Central memory CD8-positive, alpha-beta T cell (primary cell): ENCODE results near the gene HSPA4.
"Not testable (repeated sequence)": the region's sequence is repeated elsewhere in the genome, so short reads cannot be mapped to it uniquely, and the experiment has no call there.

Source experiments
- ATAC-seq: fragments of 150-1000 bp; cut with Tn5 transposase; replicated peaks from 2 replicates; pipeline ENCODE4 v1.10.0; 2022; ENCODE audit warnings: mild to moderate bottlenecking, moderate FRiP score, moderate number of reproducible peaks; ENCODE audit not compliant: poor library complexity, severe bottlenecking; ENCODE audit errors: extremely low read depth
- DNase-seq, 2 donors: peaks; one replicate each; pipeline ENCODE4 v3.0.0; 2021; ENCODE audit warnings: low spot score in 2 of 2
- H3K27ac Mint-ChIP-seq: one replicate; pipeline ENCODE4 v1.8.0; 2022; ENCODE audit warnings: low read depth, mild to moderate bottlenecking, moderate library complexity, mixed read lengths
- H3K27me3 Mint-ChIP-seq: one replicate; pipeline ENCODE4 v1.8.0; 2022; ENCODE audit warnings: mixed read lengths
- H3K36me3 Mint-ChIP-seq: one replicate; pipeline ENCODE4 v1.8.0; 2022; ENCODE audit warnings: mild to moderate bottlenecking, moderate library complexity, mixed read lengths; ENCODE audit not compliant: insufficient read depth
- H3K4me1 Mint-ChIP-seq: one replicate; pipeline ENCODE4 v1.8.0; 2022; ENCODE audit warnings: mixed read lengths
- H3K4me3 Mint-ChIP-seq: one replicate; pipeline ENCODE4 v1.8.0; 2022; ENCODE audit warnings: mild to moderate bottlenecking, moderate library complexity, mixed read lengths
- H3K9me3 Mint-ChIP-seq: one replicate; pipeline ENCODE4 v1.8.0; 2022; ENCODE audit warnings: mixed read lengths

Gene HSPA4

DNA sequence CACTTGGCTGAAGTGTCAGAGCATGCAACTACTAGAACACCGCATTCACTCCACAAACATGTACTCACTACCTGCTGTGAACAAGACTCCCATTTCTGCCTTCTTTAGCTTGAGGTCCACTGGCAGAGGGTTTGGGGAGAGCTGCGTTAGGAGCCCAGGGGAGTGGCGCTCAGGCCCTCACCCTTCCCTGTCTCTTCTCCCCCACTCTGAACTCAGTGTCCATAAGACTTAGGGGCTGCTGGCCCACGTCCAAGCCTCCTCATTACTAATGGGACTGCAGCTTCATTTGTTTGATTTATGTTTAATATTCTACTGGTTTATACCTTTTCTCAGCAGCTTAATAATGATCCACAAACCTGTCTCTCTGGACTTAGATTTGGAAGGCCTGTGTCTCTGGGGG lies 70.9 kb downstream of the HSPA4 start:
- Mint-ChIP-seq H3K4me1 (no peaks in the 10 kb centered on the region), H3K27me3 (peaks cover 22% of the 10 kb centered on the region), H3K9me3 (no peaks in the 10 kb centered on the region), H3K27ac (no peak overlapping the region), H3K36me3 (no peaks in the 10 kb centered on the region), H3K4me3 (no peak overlapping the region)
- DNase-seq (no peak), ATAC-seq (no peak)

DNA sequence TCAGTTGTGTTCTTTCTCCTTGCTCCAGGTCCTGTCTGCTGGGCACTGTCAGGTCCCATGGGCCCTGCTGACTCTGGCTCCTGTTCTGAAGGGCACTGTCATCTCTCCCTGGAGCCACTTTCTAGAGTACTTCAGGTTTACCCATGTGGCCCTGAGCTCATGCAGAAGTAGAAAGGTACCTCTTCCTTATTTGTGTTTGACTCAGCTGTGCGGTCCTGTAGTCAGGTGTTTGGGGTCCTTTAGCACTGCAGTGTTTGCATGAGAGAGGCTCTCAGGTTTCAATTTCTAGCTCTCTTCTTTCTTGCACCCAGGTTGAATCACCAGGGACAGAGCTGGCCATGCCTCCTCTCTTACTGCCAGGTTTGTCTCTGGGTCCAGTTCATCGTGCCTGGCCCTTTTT lies 71.5 kb downstream of the HSPA4 start:
- Mint-ChIP-seq H3K9me3 (no peaks in the 10 kb centered on the region), H3K4me3 (no peak overlapping the region), H3K27me3 (peaks cover 22% of the 10 kb centered on the region)

DNA sequence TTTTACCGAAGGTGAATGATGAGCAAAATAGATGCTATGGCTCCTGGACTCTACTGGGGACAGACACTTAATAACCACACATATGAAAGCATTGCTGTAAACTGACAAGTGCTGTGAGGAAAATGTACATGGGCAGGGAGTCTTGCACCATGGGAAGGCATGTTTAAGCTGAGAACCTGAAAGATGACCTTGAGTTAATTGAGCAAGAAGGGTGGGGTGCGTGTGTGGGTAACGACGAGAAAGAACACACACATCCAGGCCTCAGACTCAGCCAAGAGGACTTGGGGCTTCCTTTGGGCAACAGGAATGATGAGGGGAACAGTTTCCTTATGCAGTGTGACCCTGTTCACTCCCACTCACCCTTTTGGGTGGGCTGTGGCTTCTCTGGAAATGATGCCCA lies 73.1 kb downstream of the HSPA4 start:
- H3K4me3 Mint-ChIP-seq = no peak overlapping the region
- no peaks in the 10 kb centered on the region for H3K9me3 Mint-ChIP-seq
- H3K27me3 Mint-ChIP-seq = peaks cover 22% of the 10 kb centered on the region
- no peaks in the 10 kb centered on the region for H3K36me3 Mint-ChIP-seq
- H3K27ac Mint-ChIP-seq = no peak overlapping the region
- DNase-seq (no peak), ATAC-seq (no peak)
- H3K4me1 Mint-ChIP-seq = no peaks in the 10 kb centered on the region

More for the DNA sequence above, 71.5 kb downstream of the HSPA4 start:
- no peak for DNase-seq
- Mint-ChIP-seq H3K36me3 (no peaks in the 10 kb centered on the region), H3K27ac (no peak overlapping the region), H3K4me1 (no peaks in the 10 kb centered on the region)
- no peak for ATAC-seq

DNA sequence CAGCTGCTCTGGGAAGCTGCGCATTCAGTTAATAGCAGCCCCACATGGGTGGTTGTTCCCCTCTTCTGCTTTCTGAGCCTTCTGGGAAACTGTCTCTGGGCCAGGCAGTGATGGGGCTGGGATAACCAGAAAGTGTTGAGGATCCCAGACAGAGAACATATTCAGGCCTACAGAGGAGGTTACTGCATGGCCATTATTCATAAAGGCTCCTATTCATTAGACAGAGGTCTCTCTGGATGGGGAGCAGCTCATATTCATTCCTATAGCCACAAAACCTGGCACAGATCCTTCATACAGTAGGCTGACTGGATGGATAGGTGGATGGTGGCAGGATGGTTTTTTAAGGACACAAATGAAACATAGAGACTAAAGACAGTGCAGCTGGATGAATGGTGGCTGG lies 76.3 kb downstream of the HSPA4 start:
- ATAC-seq = no peak

DNA sequence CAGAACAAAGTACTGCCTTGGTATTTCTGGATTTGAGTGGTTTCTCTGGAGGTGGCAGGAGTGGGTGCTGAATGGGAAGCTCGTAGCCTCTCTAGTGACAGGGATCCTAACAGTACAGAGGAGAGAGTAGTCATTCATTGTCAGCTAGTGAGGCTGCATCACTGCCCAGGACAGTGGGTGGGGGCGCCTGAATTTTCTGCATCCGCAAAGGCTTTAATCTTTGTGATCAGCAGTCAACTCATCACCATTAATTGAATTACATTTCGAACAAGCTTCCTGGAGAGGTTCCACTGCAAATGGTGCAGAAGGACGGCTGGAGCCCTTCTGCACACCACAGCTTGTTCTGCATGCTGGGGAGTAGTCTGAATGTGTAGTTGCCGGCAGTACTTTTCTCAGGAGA lies 77.5 kb downstream of the HSPA4 start:
- no peak for ATAC-seq
- no peaks in the 10 kb centered on the region for H3K36me3 Mint-ChIP-seq
- no peak for DNase-seq
- no peak overlapping the region for H3K27ac Mint-ChIP-seq
- H3K9me3 Mint-ChIP-seq = no peaks in the 10 kb centered on the region
- H3K4me1 Mint-ChIP-seq = no peaks in the 10 kb centered on the region
- H3K4me3 Mint-ChIP-seq = no peak overlapping the region
- peaks cover 13% of the 10 kb centered on the region for H3K27me3 Mint-ChIP-seq

More for the DNA sequence above, 76.3 kb downstream of the HSPA4 start:
- Mint-ChIP-seq H3K27ac (no peak overlapping the region), H3K4me3 (no peak overlapping the region), H3K27me3 (peaks cover 22% of the 10 kb centered on the region), H3K9me3 (no peaks in the 10 kb centered on the region), H3K4me1 (no peaks in the 10 kb centered on the region), H3K36me3 (no peaks in the 10 kb centered on the region)
- DNase-seq = no peak

DNA sequence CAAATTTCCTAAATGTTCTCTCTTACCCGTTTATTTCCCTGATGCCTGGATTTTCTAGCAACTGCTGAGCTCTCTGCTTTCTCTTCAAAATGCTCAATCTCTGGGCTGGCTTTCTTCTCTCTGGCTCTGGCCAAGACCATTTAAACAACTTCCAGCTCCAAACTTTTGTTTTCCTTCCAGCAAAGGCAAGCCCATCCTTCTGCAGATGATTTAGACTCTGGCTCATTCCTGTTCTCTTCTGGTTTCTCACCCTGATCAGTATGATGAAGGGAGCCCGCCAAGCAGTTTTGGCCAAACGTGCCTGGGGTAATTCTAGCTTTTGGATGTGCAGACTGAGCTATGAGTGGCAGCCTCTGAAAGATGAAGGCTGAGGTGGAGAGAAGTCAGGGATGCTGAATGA lies 78.1 kb downstream of the HSPA4 start:
- DNase-seq = no peak
- H3K27me3 Mint-ChIP-seq = peaks cover 12% of the 10 kb centered on the region
- no peak for ATAC-seq
- H3K4me3 Mint-ChIP-seq = no peak overlapping the region
- H3K36me3 Mint-ChIP-seq = no peaks in the 10 kb centered on the region
- H3K9me3 Mint-ChIP-seq = no peaks in the 10 kb centered on the region
- H3K4me1 Mint-ChIP-seq = no peaks in the 10 kb centered on the region
- no peak overlapping the region for H3K27ac Mint-ChIP-seq

DNA sequence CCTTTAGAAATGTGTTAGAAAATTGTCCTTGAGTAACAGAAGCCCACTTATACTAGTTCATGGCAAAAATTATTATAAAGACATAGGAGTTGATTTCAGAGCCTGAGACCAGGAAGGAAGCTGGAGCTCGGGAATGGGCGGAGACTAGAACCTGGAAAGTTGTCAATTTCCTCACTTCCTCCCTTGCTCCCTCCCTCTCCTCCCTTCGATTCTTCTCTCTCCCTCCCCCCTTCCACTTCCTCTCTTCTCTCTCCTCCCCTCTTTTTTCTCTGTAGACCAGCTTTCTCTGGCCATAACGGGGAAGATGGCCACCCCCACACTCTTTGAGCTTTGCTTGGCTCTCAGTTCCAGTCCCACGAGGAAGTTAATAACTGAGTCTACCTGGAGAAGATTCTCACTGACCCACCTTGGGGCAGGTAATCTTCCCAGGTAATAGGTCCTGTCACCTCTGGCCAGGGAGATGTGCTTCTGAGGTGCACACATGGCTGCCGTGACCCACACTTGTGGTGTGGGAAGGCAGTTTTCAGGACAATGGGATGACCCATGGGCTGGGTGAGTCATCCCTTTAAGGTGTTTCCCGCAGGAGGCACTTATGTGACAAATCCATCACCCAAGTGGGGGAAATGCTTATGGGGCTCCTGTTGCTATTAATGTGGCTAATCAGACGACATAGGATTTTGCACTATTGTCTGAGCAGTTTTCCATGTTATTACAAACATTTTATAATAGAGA lies 78.7 kb downstream of the HSPA4 start:
- H3K27ac Mint-ChIP-seq = no peak overlapping the region
- ATAC-seq (no peak), DNase-seq (no peak)
- H3K4me3 Mint-ChIP-seq = no peak overlapping the region
- peaks cover 13% of the 10 kb centered on the region for H3K27me3 Mint-ChIP-seq
- H3K4me1 Mint-ChIP-seq = no peaks in the 10 kb centered on the region
- H3K36me3 Mint-ChIP-seq = no peaks in the 10 kb centered on the region
- no peaks in the 10 kb centered on the region for H3K9me3 Mint-ChIP-seq

DNA sequence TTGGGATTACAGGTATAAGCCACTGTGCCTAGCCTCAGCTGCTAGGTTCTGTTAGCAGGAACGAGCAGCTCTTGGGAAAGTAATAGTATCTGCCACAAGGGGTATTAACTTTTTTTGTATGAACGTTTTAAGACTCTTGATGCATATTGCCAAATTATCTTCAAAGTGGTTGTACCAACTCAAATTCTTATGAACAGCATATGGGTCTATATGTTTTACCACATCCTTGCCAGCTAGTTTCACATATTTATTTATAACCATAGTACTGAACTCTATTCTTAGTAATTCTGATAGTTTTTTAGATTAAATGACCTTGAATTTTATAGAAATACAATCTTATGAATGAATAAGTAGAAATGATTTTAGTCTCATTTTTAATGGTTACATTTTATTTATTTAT lies 80.9 kb downstream of the HSPA4 start:
- Mint-ChIP-seq H3K4me1 (no peaks in the 10 kb centered on the region), H3K36me3 (no peaks in the 10 kb centered on the region), H3K9me3 (peaks cover 6% of the 10 kb centered on the region), H3K4me3 (no peak overlapping the region), H3K27me3 (peaks cover 14% of the 10 kb centered on the region), H3K27ac (no peak overlapping the region)
- no peak for ATAC-seq
- no peak for DNase-seq

DNA sequence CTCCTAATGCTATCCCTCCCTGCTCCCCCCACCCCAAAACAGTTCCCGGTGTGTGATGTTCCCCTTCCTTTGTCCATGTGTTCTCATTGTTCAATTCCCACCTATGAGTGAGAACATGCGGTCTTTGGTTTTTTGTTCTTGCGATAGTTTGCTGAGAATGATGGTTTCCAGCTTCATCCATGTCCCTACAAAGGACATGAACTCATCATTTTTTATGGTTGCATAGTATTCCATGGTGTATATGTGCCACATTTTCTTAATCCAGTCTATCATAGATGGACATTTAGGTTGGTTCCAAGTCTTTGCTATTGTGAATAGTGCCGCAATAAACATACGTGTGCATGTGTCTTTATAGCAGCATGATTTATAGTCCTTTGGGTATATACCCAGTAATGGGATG lies 81.4 kb downstream of the HSPA4 start:
- H3K4me1 Mint-ChIP-seq, ATAC-seq, H3K4me3 Mint-ChIP-seq, H3K27ac Mint-ChIP-seq, H3K9me3 Mint-ChIP-seq, DNase-seq, H3K36me3 Mint-ChIP-seq: not testable (repeated sequence)
- peaks cover 14% of the 10 kb centered on the region for H3K27me3 Mint-ChIP-seq

DNA sequence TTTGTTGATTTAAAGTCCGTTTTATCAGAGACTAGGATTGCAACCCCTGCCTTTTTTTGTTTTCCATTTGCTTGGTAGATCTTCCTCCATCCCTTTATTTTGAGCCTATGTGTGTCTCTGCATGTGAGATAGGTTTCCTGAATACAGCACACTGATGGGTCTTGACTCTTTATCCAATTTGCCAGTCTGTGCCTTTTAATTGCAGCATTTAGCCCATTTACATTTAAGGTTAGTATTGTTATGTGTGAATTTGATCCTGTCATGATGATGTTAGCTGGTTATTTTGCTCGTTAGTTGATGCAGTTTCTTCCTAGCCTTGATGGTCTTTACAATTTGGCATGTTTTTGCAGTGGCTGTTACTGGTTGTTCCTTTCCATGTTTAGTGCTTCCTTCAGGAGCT lies 85.1 kb downstream of the HSPA4 start:
- H3K4me3 Mint-ChIP-seq, H3K4me1 Mint-ChIP-seq, ATAC-seq, DNase-seq, H3K9me3 Mint-ChIP-seq, H3K27ac Mint-ChIP-seq, H3K36me3 Mint-ChIP-seq: not testable (repeated sequence)
- H3K27me3 Mint-ChIP-seq = peaks cover 43% of the 10 kb centered on the region

DNA sequence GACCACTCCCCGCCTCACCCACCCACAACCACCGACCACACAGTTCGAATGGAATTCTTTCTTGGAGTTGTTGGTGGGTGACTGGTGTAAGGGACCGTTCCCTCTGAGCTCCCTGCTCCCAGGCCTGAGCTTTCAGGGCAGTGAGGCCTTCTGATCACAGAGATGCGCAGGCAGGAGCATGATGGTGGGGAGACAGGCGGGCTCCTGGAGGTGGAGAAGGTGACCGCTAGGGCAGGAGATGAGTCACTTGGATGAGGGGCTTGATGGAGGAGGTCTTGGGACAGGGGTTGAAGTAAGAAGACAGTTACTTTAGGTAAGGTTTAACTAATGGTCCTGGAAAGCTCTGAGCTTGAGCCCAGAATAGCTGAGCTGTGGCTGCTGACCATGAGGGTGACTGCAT lies 88.5 kb downstream of the HSPA4 start:
- Mint-ChIP-seq H3K4me3 (no peak overlapping the region), H3K27me3 (peaks cover 57% of the 10 kb centered on the region), H3K27ac (no peak overlapping the region), H3K9me3 (peaks cover 6% of the 10 kb centered on the region), H3K4me1 (no peaks in the 10 kb centered on the region), H3K36me3 (no peaks in the 10 kb centered on the region)
- no peak for DNase-seq
- no peak for ATAC-seq

DNA sequence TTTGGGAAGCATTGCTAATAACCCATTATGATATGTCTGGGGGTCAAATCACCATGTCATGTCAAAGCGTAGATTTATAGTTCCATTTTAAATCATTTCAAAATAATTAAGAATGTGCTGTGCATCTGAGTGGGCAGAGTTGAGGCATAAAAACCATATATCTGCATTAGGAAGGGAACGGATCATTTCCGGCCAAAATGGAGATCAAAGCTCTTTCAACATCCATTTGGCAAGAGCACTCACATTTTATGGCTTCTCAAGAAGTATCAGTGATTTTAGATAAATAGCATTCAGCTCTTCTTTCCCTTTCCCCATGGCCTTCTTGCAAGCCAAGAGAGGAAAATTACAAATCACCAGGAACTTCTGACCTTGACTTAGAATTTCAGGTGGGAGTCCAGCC lies 89.9 kb downstream of the HSPA4 start:
- ATAC-seq (no peak), DNase-seq (no peak)
- no peak overlapping the region for H3K4me3 Mint-ChIP-seq
- peaks cover 45% of the 10 kb centered on the region for H3K27me3 Mint-ChIP-seq
- no peaks in the 10 kb centered on the region for H3K36me3 Mint-ChIP-seq
- no peaks in the 10 kb centered on the region for H3K9me3 Mint-ChIP-seq
- no peak overlapping the region for H3K27ac Mint-ChIP-seq
- H3K4me1 Mint-ChIP-seq = no peaks in the 10 kb centered on the region

DNA sequence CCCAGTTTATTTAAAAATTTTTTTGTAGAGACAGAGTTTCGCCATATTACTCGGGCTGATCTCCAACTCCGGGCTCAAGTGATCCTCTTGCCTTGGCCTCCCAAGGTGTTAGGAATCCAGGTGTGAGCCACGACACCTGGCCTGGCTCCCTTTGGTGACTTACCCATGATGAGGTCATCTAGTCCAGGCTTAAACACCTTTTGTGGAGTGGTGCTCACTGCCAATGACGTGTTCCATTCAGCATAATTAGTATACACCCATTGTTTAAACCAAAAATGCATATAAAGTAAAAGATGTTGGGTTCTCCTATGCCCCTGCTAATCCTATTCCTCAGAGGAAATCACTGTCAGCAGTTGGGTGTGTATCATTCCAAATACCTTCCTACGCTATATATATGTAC lies 91.0 kb downstream of the HSPA4 start:
- no peak overlapping the region for H3K4me3 Mint-ChIP-seq
- H3K36me3 Mint-ChIP-seq = no peaks in the 10 kb centered on the region
- peaks cover 43% of the 10 kb centered on the region for H3K27me3 Mint-ChIP-seq
- DNase-seq (no peak), ATAC-seq (no peak)
- H3K9me3 Mint-ChIP-seq = no peaks in the 10 kb centered on the region
- no peak overlapping the region for H3K27ac Mint-ChIP-seq
- no peaks in the 10 kb centered on the region for H3K4me1 Mint-ChIP-seq
